PFSK-1 (cell line): Measurements from ENCODE around the gene CATSPER3.

Experiments used
- FOXP2 ChIP-seq: optimal IDR thresholded peaks from 2 replicates; pipeline ENCODE3; 2011; ENCODE audit warnings: borderline replicate concordance, control low read depth, inconsistent platforms; ENCODE audit not compliant: insufficient read depth; ENCODE audit errors: extremely low read length, extremely low read depth
- POLR2AphosphoS5 ChIP-seq: IDR thresholded peaks from 2 replicates; pipeline ENCODE4 v1.6.1; 2012; ENCODE audit warnings: low read depth, mild to moderate bottlenecking, control low read depth, low read length, moderate library complexity
- REST ChIP-seq, 2 experiments: IDR thresholded peaks; 2 replicates each; pipeline versions ENCODE4 v1.6.1 to v1.8.0; 2011 to 2012; ENCODE audit warnings: low read depth in 2 of 2, low read length in 2 of 2, control low read depth in 1 of 2, inconsistent platforms in 1 of 2, mild to moderate bottlenecking in 1 of 2, moderate library complexity in 1 of 2; ENCODE audit not compliant: insufficient read depth in 1 of 2
- SIN3A ChIP-seq: IDR thresholded peaks from 2 replicates; pipeline ENCODE4 v1.6.1; 2012; ENCODE audit warnings: mild to moderate bottlenecking, low read length, moderate library complexity, borderline replicate concordance; ENCODE audit not compliant: insufficient read depth
- TAF1 ChIP-seq: IDR thresholded peaks from 2 replicates; pipeline ENCODE4 v1.6.1; 2012; ENCODE audit warnings: low read length, control low read depth, borderline replicate concordance; ENCODE audit not compliant: insufficient read depth

- TF ChIP-seq SIN3A (no peak), POLR2AphosphoS5 (no peak), TAF1 (no peak), REST (IDR thresholded peaks at IDR 0.05; ENCODE audit: insufficient read depth in 1 of 2, low read depth in 2 of 2, low read length in 2 of 2) (no peak), FOXP2 (no peak)
Observed at GRCh38 chr5:135050244-135050767, 82.6 kb downstream of the CATSPER3 start.
